AG04450 (cell line): ENCODE results near the gene ZNF335. TPM values are rescaled to one million over a fixed set of nuclear protein-coding genes. Genes with fewer than 3 reads are reported as not detected.
"Not testable (repeated sequence)": the region's sequence is repeated elsewhere in the genome, so short reads cannot be mapped to it uniquely, and the experiment has no call there.

Experiments used
- CTCF ChIA-PET: fragments of 300-600, 350-600 bp; formaldehyde crosslinking; extraction: SDS; loops from one replicate; lab custom pipeline; 2022; ENCODE audit warnings: antibody characterized with exemption, inconsistent platforms; lab: Charles Lee
- POLR2A ChIA-PET: fragments of 350-600 bp; formaldehyde crosslinking; extraction: SDS; loops from one replicate; lab custom pipeline; 2021; ENCODE audit warnings: antibody characterized with exemption, inconsistent platforms; lab: Yijun Ruan, JAX
- DNase-seq: peaks from one replicate; pipeline ENCODE4 v3.0.0-alpha.2; 2011; ENCODE audit warnings: low read depth, low spot score
- H3K27ac ChIP-seq: one replicate; pipeline ENCODE4 v1.5.1; 2012; ENCODE audit warnings: low read depth, low read length, control low read depth
- H3K27me3 ChIP-seq: one replicate; pipeline ENCODE4 v1.6.0; 2012; ENCODE audit warnings: low read length; ENCODE audit not compliant: control insufficient read depth, insufficient read depth
- H3K4me3 ChIP-seq: 2 replicates; pipeline ENCODE4 v1.5.1; 2011; ENCODE audit warnings: mild to moderate bottlenecking, low read depth, low read length, control low read depth
- H3K9me3 ChIP-seq: 2 replicates; pipeline ENCODE4 v1.5.1; 2012; ENCODE audit warnings: low read length; ENCODE audit not compliant: control insufficient read depth, insufficient read depth
- polyA plus RNA-seq: library from polyadenylated mRNA; depleted of rRNA; stranded (reverse); fragments of >200 nt; gene quantifications from 2 replicates; pipeline ENCODE4 v1.2.3, GENCODE V29; 2011
- TF ChIP-seq, protein P1 (sequence below): IDR thresholded peaks from 2 replicates; pipeline ENCODE4 v1.5.1; 2011; ENCODE audit warnings: low read depth, low read length, control low read depth, inconsistent platforms

Gene ZNF335
- polyA plus RNA-seq, 1 experiment: 5.5 TPM

DNA sequence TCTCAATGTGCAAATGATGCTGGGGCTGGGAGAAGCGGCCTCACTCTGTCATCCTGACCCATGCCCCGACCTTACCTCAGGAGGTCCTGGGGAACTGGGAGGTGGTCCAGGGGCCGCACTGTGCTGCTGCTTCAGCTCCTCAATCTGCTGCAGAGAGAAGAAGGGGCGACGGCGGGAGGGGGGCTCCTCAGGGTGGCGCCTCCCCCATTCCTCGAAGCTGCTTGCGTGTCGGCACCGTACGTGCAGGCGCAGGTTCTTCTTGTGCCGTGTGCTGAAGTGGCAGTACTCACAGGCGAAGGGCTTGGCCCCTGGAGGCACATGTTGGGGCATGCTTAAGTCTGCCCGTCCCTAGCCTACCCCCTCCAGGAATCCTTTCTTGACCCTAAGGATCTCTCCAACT is 12.9 kb downstream of the ZNF335 start:
- H3K27me3 ChIP-seq: no peaks in the 10 kb centered on the region
- H3K9me3 ChIP-seq: no peaks in the 10 kb centered on the region; the same call in 1 of the 2 replicates
- ChIA-PET POLR2A (interaction anchor here (1.1 to 2.0 kb wide), 2 partner anchors 11 to 24 kb away, joined by 5 to 6 read pairs; no protein-coding TSS in a partner anchor), CTCF (interaction anchor here (0.6 to 5.2 kb wide), 2 partner anchors 11 to 119 kb away, joined by 3 to 60 read pairs; no protein-coding TSS in a partner anchor)
- no peak overlapping the region for H3K27ac ChIP-seq
- DNase-seq: no peak
- no peak overlapping the region for H3K4me3 ChIP-seq
- TF ChIP-seq, protein P1, sequence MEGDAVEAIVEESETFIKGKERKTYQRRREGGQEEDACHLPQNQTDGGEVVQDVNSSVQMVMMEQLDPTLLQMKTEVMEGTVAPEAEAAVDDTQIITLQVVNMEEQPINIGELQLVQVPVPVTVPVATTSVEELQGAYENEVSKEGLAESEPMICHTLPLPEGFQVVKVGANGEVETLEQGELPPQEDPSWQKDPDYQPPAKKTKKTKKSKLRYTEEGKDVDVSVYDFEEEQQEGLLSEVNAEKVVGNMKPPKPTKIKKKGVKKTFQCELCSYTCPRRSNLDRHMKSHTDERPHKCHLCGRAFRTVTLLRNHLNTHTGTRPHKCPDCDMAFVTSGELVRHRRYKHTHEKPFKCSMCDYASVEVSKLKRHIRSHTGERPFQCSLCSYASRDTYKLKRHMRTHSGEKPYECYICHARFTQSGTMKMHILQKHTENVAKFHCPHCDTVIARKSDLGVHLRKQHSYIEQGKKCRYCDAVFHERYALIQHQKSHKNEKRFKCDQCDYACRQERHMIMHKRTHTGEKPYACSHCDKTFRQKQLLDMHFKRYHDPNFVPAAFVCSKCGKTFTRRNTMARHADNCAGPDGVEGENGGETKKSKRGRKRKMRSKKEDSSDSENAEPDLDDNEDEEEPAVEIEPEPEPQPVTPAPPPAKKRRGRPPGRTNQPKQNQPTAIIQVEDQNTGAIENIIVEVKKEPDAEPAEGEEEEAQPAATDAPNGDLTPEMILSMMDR: no peak

DNA sequence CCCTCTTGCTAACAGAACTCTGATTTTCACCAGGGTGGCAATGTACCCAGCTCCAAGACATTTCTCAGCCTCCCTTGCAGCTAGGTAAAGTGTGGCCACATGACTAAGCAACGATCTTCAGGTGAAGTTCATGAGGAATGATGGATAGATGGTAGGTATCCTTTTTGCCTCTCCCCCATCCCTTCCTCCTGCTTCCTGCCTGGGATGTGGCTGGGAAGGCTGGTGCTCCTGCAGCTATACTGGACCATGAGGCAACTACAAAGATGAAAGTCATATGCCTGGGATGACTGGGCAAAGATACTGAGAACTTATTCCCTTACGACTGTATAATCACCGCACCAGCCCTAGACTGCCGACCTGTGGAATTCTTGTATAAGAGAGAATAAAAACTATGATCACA is 13.4 kb downstream of the ZNF335 start:
- TF ChIP-seq, protein P1: no peak
- ChIA-PET CTCF (interaction anchor here (5.2 kb wide), 1 partner anchor 11 kb away, joined by 60 read pairs; no protein-coding TSS in a partner anchor), POLR2A (interaction anchor here (2.0 kb wide), 1 partner anchor 11 kb away, joined by 6 read pairs; no protein-coding TSS in a partner anchor)
- no peak for DNase-seq
- Histone ChIP-seq H3K9me3 (no peaks in the 10 kb centered on the region; the same call in 1 of the 2 replicates), H3K27ac (no peak overlapping the region), H3K27me3 (no peaks in the 10 kb centered on the region), H3K4me3 (no peak overlapping the region)

DNA sequence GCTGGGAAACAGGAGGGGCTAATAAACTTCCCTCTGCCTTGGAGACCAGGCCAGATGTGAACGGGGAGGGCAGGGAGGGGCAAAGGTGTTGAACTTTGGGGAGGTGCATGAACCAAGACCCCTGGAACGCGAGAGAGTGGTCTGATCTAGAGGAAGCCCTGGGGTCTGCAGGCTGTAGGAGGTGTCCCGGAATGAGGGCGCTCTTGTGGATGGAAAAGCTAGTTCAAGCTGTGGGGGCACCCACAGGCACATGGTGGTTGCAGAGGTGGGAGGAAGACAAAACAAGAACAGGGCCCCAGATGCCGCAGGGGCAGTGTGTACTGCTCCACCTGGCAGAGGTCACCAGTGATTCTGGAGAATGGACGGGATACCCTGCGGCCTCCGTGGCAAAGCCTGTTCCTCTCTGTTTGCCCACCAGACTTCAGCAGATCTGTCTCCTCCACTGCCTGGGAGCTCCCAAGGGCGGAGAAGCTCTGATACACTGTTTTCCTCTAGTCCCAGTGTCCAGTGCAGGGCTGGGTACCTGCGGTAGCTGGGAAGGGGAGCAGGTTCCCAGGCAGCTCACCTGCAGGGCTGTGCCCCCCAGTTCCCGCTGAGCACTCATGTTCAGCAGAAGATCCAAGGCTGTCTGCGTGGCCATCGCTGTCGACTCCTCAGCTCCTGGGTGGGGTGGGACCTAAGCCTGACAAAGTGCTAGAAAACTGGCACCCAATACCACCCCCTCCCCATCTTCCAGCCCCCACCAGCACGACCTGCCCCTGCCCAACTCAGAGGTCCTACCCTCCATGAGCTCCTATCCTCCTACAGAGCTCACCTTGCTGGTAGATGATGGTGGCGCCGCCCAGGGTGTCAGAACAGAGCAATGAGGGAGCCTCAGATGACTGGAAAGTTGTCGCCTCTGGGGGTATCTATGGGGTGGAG is 14.7 kb downstream of the ZNF335 start:
- Histone ChIP-seq H3K27me3 (no peaks in the 10 kb centered on the region), H3K27ac (no peak overlapping the region), H3K9me3 (no peaks in the 10 kb centered on the region; the same call in 1 of the 2 replicates), H3K4me3 (no peak overlapping the region)
- ChIA-PET CTCF (interaction anchor here (5.2 kb wide), 1 partner anchor 12 kb away, joined by 60 read pairs; no protein-coding TSS in a partner anchor), POLR2A (interaction anchor here (2.0 kb wide), 1 partner anchor 9 kb away, joined by 6 read pairs; no protein-coding TSS in a partner anchor)
- TF ChIP-seq, protein P1: no peak
- no peak for DNase-seq

DNA sequence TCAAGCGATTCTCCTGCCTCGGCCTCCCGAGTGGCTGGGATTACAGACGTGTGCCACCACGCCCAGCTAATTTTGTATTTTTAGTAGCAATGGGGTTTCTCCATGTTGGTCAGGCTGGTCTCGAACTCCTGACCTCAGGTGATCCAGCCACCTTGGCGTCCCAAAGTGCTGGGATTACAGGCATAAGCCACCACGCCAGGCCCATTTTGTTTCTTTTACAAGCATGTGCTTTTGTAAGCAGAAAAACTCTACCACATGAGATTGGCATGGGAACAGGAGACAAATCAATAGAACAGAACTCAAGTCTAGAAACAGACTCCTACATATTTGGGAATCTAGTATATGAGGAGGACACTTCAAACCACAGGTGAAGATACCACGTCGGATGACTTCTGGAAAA is 15.7 kb downstream of the ZNF335 start:
- H3K27ac ChIP-seq, H3K9me3 ChIP-seq, H3K27me3 ChIP-seq, POLR2A ChIA-PET, DNase-seq, CTCF ChIA-PET, H3K4me3 ChIP-seq: not testable (repeated sequence)

DNA sequence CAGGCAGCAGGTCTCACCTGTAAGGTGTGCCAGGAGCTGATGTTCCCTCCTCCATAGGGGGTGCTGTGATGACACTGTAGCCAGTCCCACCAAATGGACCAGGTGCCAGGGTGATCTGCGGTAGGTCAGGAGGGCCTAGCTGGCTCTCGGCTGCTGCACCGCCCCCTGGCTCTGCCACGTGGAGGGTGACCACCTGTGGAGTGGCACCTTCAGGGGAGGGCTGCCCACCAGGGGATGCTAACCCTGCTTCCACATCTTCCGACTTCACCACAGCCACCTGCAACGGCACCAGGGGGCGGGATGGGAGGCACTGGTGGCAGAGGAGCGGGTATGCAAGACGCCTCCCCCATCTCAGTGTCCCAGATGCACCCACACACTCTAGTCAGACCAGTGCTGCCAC is 18.3 kb downstream of the ZNF335 start:
- Histone ChIP-seq H3K27me3 (no peaks in the 10 kb centered on the region), H3K9me3 (no peaks in the 10 kb centered on the region; the same call in 1 of the 2 replicates), H3K27ac (no peak overlapping the region), H3K4me3 (no peak overlapping the region)
- no peak for DNase-seq
- TF ChIP-seq, protein P1: no peak
- POLR2A ChIA-PET: no interaction called here
- CTCF ChIA-PET: interaction anchor here (1.8 to 3.4 kb wide), 2 partner anchors 16 to 64 kb away, joined by 4 to 31 read pairs; no protein-coding TSS in a partner anchor
